Smooth muscle cell (in vitro differentiated cells): ENCODE data around the gene VBP1. TPM values are rescaled to one million over a fixed set of nuclear protein-coding genes. Genes with fewer than 3 reads are reported as not detected.

Source experiments
- DNase-seq: peaks from one replicate; lab custom pipeline; 2025; ENCODE audit not compliant: unreplicated experiment; lab: John Stamatoyannopoulos, UW
- H2AFZ ChIP-seq: fragments of 200-600 bp; sonication (generic); 2 replicates; pipeline ENCODE4 v1.6.0; 2016; ENCODE audit warnings: antibody characterized with exemption, low read depth, mild to moderate bottlenecking
- H3F3A ChIP-seq: fragments of 200-600 bp; sonication (generic); 2 replicates; pipeline ENCODE4 v1.6.0; 2017; ENCODE audit warnings: antibody characterized with exemption, low read depth
- H3K27ac ChIP-seq: fragments of 200-600 bp; sonication (generic); 2 replicates; pipeline ENCODE4 v1.5.1; 2016; ENCODE audit warnings: low read depth, mild to moderate bottlenecking
- H3K27me3 ChIP-seq: fragments of 200-600 bp; sonication (generic); 2 replicates; pipeline ENCODE4 v1.6.1; 2016; ENCODE audit warnings: low read depth, mild to moderate bottlenecking
- H3K36me3 ChIP-seq: fragments of 200-600 bp; sonication (generic); 2 replicates; pipeline ENCODE4 v1.5.1; 2016; ENCODE audit warnings: low read depth
- H3K4me1 ChIP-seq: fragments of 200-600 bp; sonication (generic); 2 replicates; pipeline ENCODE4 v1.5.1; 2016; ENCODE audit warnings: low read depth
- H3K4me2 ChIP-seq: fragments of 200-600 bp; sonication (generic); 2 replicates; pipeline ENCODE4 v1.6.0; 2016; ENCODE audit warnings: mild to moderate bottlenecking
- H3K4me3 ChIP-seq: fragments of 200-600 bp; sonication (generic); 2 replicates; pipeline ENCODE4 v1.5.1; 2016; ENCODE audit warnings: mild to moderate bottlenecking
- H3K79me2 ChIP-seq: fragments of 200-600 bp; sonication (generic); 2 replicates; pipeline ENCODE4 v1.6.0; 2016; ENCODE audit warnings: low read depth, mild to moderate bottlenecking
- H3K9ac ChIP-seq: fragments of 200-600 bp; sonication (generic); 2 replicates; pipeline ENCODE4 v1.6.0; 2016; ENCODE audit warnings: low read depth
- H3K9me3 ChIP-seq: fragments of 200-600 bp; sonication (generic); replicated peaks from 2 replicates; pipeline ENCODE4 v1.5.1; 2016; ENCODE audit warnings: low read depth
- H4K20me1 ChIP-seq: fragments of 200-600 bp; sonication (generic); 2 replicates; pipeline ENCODE4 v1.6.0; 2016; ENCODE audit warnings: low read depth
- WGBS: methylation state at CpG from one replicate; pipeline ENCODE4 v1.1.7; 2016; ENCODE audit warnings: low lambda C conversion rate; 5-methylcytosine and 5-hydroxymethylcytosine counted together
- polyA plus RNA-seq: library from polyadenylated mRNA; unstranded; fragments of >200 nt; fragmentation: Nextera tagmentation; extraction: Ambion mirVana; gene quantifications from 2 replicates; pipeline ENCODE4 v1.2.1, GENCODE V29; 2016
- total RNA-seq: library from RNA; depleted of rRNA; stranded (reverse); fragments of >200 nt; gene quantifications from 2 replicates; pipeline ENCODE4 v1.2.3, GENCODE V29; 2014
- TF ChIP-seq, protein P1 (sequence below): fragments of 200-600 bp; sonication (generic); IDR thresholded peaks from 2 replicates; pipeline ENCODE4 v1.5.1; 2017; ENCODE audit warnings: borderline replicate concordance, mild to moderate bottlenecking, antibody characterized with exemption; ENCODE audit not compliant: insufficient read depth, poor library complexity, severe bottlenecking

VBP1 gene
- total and polyA plus RNA-seq, 2 experiments from 2014 or later: 63.3 to 70.6 TPM

GRCh38 chrX:155242300-155242699, 26.0 kb downstream of the VBP1 start:
- Histone ChIP-seq H3K36me3 (peaks cover 5% of the 10 kb centered on the region), H3K79me2 (no peaks in the 10 kb centered on the region), H2AFZ (no peak overlapping the region), H3K4me3 (no peak overlapping the region), H3K27ac (no peak overlapping the region), H3K9me3 (no peaks in the 10 kb centered on the region), H4K20me1 (no peaks in the 10 kb centered on the region), H3K27me3 (no peaks in the 10 kb centered on the region), H3K4me2 (no peak overlapping the region), H3F3A (no peaks in the 10 kb centered on the region), H3K4me1 (no peaks in the 10 kb centered on the region), H3K9ac (no peak overlapping the region)
- DNase-seq: no peak
- TF ChIP-seq, protein P1, sequence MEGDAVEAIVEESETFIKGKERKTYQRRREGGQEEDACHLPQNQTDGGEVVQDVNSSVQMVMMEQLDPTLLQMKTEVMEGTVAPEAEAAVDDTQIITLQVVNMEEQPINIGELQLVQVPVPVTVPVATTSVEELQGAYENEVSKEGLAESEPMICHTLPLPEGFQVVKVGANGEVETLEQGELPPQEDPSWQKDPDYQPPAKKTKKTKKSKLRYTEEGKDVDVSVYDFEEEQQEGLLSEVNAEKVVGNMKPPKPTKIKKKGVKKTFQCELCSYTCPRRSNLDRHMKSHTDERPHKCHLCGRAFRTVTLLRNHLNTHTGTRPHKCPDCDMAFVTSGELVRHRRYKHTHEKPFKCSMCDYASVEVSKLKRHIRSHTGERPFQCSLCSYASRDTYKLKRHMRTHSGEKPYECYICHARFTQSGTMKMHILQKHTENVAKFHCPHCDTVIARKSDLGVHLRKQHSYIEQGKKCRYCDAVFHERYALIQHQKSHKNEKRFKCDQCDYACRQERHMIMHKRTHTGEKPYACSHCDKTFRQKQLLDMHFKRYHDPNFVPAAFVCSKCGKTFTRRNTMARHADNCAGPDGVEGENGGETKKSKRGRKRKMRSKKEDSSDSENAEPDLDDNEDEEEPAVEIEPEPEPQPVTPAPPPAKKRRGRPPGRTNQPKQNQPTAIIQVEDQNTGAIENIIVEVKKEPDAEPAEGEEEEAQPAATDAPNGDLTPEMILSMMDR: no peak
- 82% methylated on average over 5 of the region's 5 CpGs for WGBS

GRCh38 chrX:155246748-155247147, 30.5 kb downstream of the VBP1 start:
- H2AFZ ChIP-seq: no peak overlapping the region
- no peaks in the 10 kb centered on the region for H3K79me2 ChIP-seq
- H3K27ac ChIP-seq: no peak overlapping the region
- H3K36me3 ChIP-seq: no peaks in the 10 kb centered on the region
- no peaks in the 10 kb centered on the region for H3K4me1 ChIP-seq
- TF ChIP-seq, protein P1: no peak
- H3K9me3 ChIP-seq: no peaks in the 10 kb centered on the region
- no peak for DNase-seq
- no peaks in the 10 kb centered on the region for H3F3A ChIP-seq
- H4K20me1 ChIP-seq: no peaks in the 10 kb centered on the region
- H3K4me2 ChIP-seq: no peak overlapping the region
- H3K4me3 ChIP-seq: no peak overlapping the region
- 67% methylated on average over 1 of the region's 1 CpG for WGBS
- H3K9ac ChIP-seq: no peak overlapping the region
- no peaks in the 10 kb centered on the region for H3K27me3 ChIP-seq

GRCh38 chrX:155247497-155247896, 31.2 kb downstream of the VBP1 start:
- no peaks in the 10 kb centered on the region for H4K20me1 ChIP-seq
- no peak overlapping the region for H3K27ac ChIP-seq
- H3K9me3 ChIP-seq: no peaks in the 10 kb centered on the region
- no peaks in the 10 kb centered on the region for H3K27me3 ChIP-seq
- no peak overlapping the region for H3K4me2 ChIP-seq
- DNase-seq: no peak
- TF ChIP-seq, protein P1: no peak
- no peak overlapping the region for H2AFZ ChIP-seq
- H3F3A ChIP-seq: no peaks in the 10 kb centered on the region
- no peak overlapping the region for H3K9ac ChIP-seq
- WGBS: 65% methylated on average over 4 of the region's 4 CpGs
- no peaks in the 10 kb centered on the region for H3K79me2 ChIP-seq
- no peaks in the 10 kb centered on the region for H3K4me1 ChIP-seq
- H3K4me3 ChIP-seq: no peak overlapping the region
- H3K36me3 ChIP-seq: no peaks in the 10 kb centered on the region

- H3K4me2 ChIP-seq: no peak overlapping the region
These were observed 35.1 kb downstream of the VBP1 start for GRCh38 chrX:155251391-155251790.

More at GRCh38 chrX:155251391-155251790, 35.1 kb downstream of the VBP1 start:
- Histone ChIP-seq H2AFZ (no peak overlapping the region), H4K20me1 (no peaks in the 10 kb centered on the region), H3F3A (no peaks in the 10 kb centered on the region), H3K27me3 (no peaks in the 10 kb centered on the region), H3K9ac (no peak overlapping the region), H3K27ac (no peak overlapping the region), H3K9me3 (no peaks in the 10 kb centered on the region), H3K4me1 (no peaks in the 10 kb centered on the region), H3K79me2 (no peaks in the 10 kb centered on the region), H3K36me3 (no peaks in the 10 kb centered on the region), H3K4me3 (no peak overlapping the region)
- 50% methylated on average over 1 of the region's 1 CpG for WGBS
- TF ChIP-seq, protein P1: no peak
- DNase-seq: no peak
